ENCODE measurements around the gene SLC25A5.
A peak's percentile ranks its signal among the peaks of the same experiment; 100 is the strongest.

The SLC25A5 gene

GRCh38 chrX:119467842-119468550, at the start of gene SLC25A5:
SLC25A5 (plus strand) TSS chrX:119468444; CDS start chrX:119468516, 72 bp downstream.
- Histone ChIP-seq H3K9ac (peak within 1 kb of the TSS; percentile 92), H4K20me1 (ENCODE audit: insufficient read depth) (peaks cover 3% of the 10 kb centered on the region; the same call in 1 of the 2 replicates), H3K27ac (peak within 1 kb of the TSS; percentile 89), H3K4me3 (IDR thresholded peaks at IDR 0.05; ENCODE audit: insufficient read depth, low read depth, low read length) (no peak within 1 kb of the TSS), H2AFZ (ENCODE audit: low read depth) (peak within 1 kb of the TSS; percentile 54; the same call in 1 of the 2 replicates), H3K4me1 (ENCODE audit: low read depth, poor library complexity, severe bottlenecking) (peaks cover 4% of the 10 kb centered on the region), H3K36me3 (ENCODE audit: insufficient read depth) (no peaks in the 10 kb centered on the region), H3K79me2 (ENCODE audit: insufficient read depth, low read depth) (peaks cover 8% of the 10 kb centered on the region; the same call in 1 of the 2 replicates), H3K27me3 (ENCODE audit: insufficient read depth, low read depth) (no peaks in the 10 kb centered on the region), H3K4me2 (peak within 1 kb of the TSS; percentile 48)
- TF ChIP-seq, protein P1, sequence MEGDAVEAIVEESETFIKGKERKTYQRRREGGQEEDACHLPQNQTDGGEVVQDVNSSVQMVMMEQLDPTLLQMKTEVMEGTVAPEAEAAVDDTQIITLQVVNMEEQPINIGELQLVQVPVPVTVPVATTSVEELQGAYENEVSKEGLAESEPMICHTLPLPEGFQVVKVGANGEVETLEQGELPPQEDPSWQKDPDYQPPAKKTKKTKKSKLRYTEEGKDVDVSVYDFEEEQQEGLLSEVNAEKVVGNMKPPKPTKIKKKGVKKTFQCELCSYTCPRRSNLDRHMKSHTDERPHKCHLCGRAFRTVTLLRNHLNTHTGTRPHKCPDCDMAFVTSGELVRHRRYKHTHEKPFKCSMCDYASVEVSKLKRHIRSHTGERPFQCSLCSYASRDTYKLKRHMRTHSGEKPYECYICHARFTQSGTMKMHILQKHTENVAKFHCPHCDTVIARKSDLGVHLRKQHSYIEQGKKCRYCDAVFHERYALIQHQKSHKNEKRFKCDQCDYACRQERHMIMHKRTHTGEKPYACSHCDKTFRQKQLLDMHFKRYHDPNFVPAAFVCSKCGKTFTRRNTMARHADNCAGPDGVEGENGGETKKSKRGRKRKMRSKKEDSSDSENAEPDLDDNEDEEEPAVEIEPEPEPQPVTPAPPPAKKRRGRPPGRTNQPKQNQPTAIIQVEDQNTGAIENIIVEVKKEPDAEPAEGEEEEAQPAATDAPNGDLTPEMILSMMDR (conservative IDR thresholded peaks at IDR 0.05; ENCODE audit: low read depth, low read length), result no peak

- H3K4me3 ChIP-seq (IDR thresholded peaks at IDR 0.05; ENCODE audit: insufficient read depth, low read depth, low read length), result no peak overlapping the region
- TF ChIP-seq, protein P1 (conservative IDR thresholded peaks at IDR 0.05; ENCODE audit: low read depth, low read length), result no peak
- H2AFZ ChIP-seq (ENCODE audit: low read depth), result no peak overlapping the region
- H3K4me2 ChIP-seq, result no peak overlapping the region
- no peaks in the 10 kb centered on the region for H3K79me2 ChIP-seq (ENCODE audit: insufficient read depth, low read depth)
- no peaks in the 10 kb centered on the region for H3K36me3 ChIP-seq (ENCODE audit: insufficient read depth)
- H4K20me1 ChIP-seq (ENCODE audit: insufficient read depth), result no peaks in the 10 kb centered on the region
- H3K27me3 ChIP-seq (ENCODE audit: insufficient read depth, low read depth), result no peaks in the 10 kb centered on the region
- no peak overlapping the region for H3K27ac ChIP-seq
- no peak overlapping the region for H3K9ac ChIP-seq
- H3K4me1 ChIP-seq (ENCODE audit: low read depth, poor library complexity, severe bottlenecking), result no peaks in the 10 kb centered on the region
These were observed 49.1 kb upstream of the SLC25A5 start for GRCh38 chrX:119419146-119419545.

DNA sequence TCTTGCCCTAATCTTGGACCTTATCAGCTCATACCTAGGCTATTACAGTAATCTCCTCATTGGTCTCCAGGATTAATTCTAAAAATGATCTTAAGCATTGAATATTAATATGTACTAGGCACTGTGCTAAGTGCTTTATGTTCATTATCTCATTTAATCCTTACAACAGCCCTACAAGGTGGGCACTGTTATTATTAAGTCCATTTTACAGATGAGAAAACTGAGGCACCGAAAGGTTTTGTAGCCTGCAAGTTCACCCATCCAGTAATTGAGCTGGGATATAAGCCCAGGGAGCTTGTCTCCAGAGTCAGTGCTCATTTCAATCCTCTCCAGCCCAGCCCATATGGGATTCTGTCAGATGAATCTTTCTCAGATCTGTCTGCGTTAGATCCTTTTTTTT, 48.3 kb upstream of the SLC25A5 start:
- no peaks in the 10 kb centered on the region for H4K20me1 ChIP-seq (ENCODE audit: insufficient read depth)

GRCh38 chrX:119421016-119421705, 47.1 kb upstream of the SLC25A5 start:
- TF ChIP-seq, protein P1 (conservative IDR thresholded peaks at IDR 0.05; ENCODE audit: low read depth, low read length), result no peak

More for the DNA sequence above, 48.3 kb upstream of the SLC25A5 start:
- TF ChIP-seq, protein P1 (conservative IDR thresholded peaks at IDR 0.05; ENCODE audit: low read depth, low read length), result no peak
- Histone ChIP-seq H2AFZ (ENCODE audit: low read depth) (no peak overlapping the region), H3K27ac (no peak overlapping the region), H3K4me2 (no peak overlapping the region), H3K4me1 (ENCODE audit: low read depth, poor library complexity, severe bottlenecking) (no peaks in the 10 kb centered on the region), H3K4me3 (IDR thresholded peaks at IDR 0.05; ENCODE audit: insufficient read depth, low read depth, low read length) (no peak overlapping the region), H3K79me2 (ENCODE audit: insufficient read depth, low read depth) (no peaks in the 10 kb centered on the region), H3K36me3 (ENCODE audit: insufficient read depth) (no peaks in the 10 kb centered on the region), H3K27me3 (ENCODE audit: insufficient read depth, low read depth) (no peaks in the 10 kb centered on the region), H3K9ac (no peak overlapping the region)

More at GRCh38 chrX:119421016-119421705, 47.1 kb upstream of the SLC25A5 start:
- H3K4me3 ChIP-seq (IDR thresholded peaks at IDR 0.05; ENCODE audit: insufficient read depth, low read depth, low read length), result no peak overlapping the region
- H3K36me3 ChIP-seq (ENCODE audit: insufficient read depth), result no peaks in the 10 kb centered on the region
- H2AFZ ChIP-seq (ENCODE audit: low read depth), result no peak overlapping the region
- no peaks in the 10 kb centered on the region for H3K27me3 ChIP-seq (ENCODE audit: insufficient read depth, low read depth)
- H4K20me1 ChIP-seq (ENCODE audit: insufficient read depth), result no peaks in the 10 kb centered on the region
- no peak overlapping the region for H3K27ac ChIP-seq
- H3K4me1 ChIP-seq (ENCODE audit: low read depth, poor library complexity, severe bottlenecking), result no peaks in the 10 kb centered on the region
- no peak overlapping the region for H3K9ac ChIP-seq
- H3K4me2 ChIP-seq, result no peak overlapping the region
- H3K79me2 ChIP-seq (ENCODE audit: insufficient read depth, low read depth), result no peaks in the 10 kb centered on the region
